IMR-90 (cell line): ENCODE data around the gene ZNF768.

Experiments
- BHLHE40 ChIP-seq: fragments of 150-350 bp; IDR thresholded peaks from 2 replicates; pipeline ENCODE4 v1.6.1; 2016; ENCODE audit warnings: mild to moderate bottlenecking, low read depth, low read length
- CEBPB ChIP-seq: IDR thresholded peaks from 2 replicates; pipeline ENCODE4 v1.6.1; 2012; ENCODE audit warnings: low read depth, low read length, improper control_type of control experiment
- MAFK ChIP-seq: IDR thresholded peaks from 2 replicates; pipeline ENCODE4 v1.6.1; 2012; ENCODE audit warnings: low read depth, low read length, improper control_type of control experiment
- MXI1 ChIP-seq: IDR thresholded peaks from 2 replicates; pipeline ENCODE4 v1.6.1; 2012; ENCODE audit warnings: low read depth, mild to moderate bottlenecking, low read length, moderate library complexity, borderline replicate concordance
- POLR2A ChIP-seq: IDR thresholded peaks from 2 replicates; pipeline ENCODE4 v1.6.1; 2012; ENCODE audit warnings: mild to moderate bottlenecking, low read depth, low read length
- RFX5 ChIP-seq: IDR thresholded peaks from 2 replicates; pipeline ENCODE4 v1.8.0; 2012; ENCODE audit warnings: low read depth, mild to moderate bottlenecking, low read length, moderate library complexity
- SMC3 ChIP-seq: fragments of 150-350 bp; IDR thresholded peaks from 2 replicates; pipeline ENCODE4 v1.6.1; 2016; ENCODE audit warnings: low read depth, mild to moderate bottlenecking, antibody characterized with exemption, low read length, moderate library complexity
- TF ChIP-seq, protein P1 (sequence below): conservative IDR thresholded peaks from 2 replicates; pipeline ENCODE4 v1.5.1; 2012; ENCODE audit warnings: mild to moderate bottlenecking, low read depth, low read length, improper control_type of control experiment
- TF ChIP-seq, protein P2 (sequence below): fragments of 150-350 bp; IDR thresholded peaks from 2 replicates; pipeline ENCODE4 v1.6.1; 2017; ENCODE audit warnings: mild to moderate bottlenecking, antibody characterized with exemption, low read length, low read depth

DNA sequence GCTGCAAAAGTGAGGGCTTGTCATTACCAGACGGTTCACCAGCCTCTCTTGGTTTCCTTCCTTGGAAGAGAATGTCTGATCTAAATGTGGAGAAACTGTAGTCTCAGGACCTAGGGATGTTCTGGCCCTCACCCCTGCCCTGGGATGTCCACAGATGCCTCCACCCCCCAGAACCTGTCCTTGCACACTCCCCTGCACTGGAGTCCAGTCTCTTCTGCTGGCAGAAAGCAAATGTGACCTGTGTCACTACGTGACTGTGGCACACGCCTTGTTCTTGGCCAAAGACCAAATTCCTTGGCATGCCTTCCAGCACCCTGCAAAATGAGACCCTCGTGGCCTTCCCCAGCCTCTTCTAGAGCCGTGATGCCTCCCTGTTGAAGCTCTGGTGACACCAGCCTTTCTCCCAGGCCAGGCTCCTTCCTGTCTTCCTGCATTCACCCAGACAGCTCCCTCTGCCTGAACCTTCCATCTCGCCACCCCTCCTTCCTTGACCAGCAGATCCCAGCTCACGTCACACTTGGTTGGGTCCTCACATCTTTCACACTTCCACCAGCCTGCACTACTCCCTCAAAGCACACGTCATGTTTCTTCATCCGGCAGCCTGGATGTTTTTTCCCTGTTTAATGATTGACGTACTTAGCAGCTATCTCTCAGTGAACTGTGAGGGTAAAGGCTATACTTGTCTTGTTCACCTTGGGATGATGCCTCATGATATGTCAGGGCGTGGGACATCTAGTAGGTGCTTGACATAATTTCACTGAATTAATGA is 4.3 kb downstream of the ZNF768 start:
- TF ChIP-seq BHLHE40: no peak
- no peak for TF ChIP-seq MXI1
- TF ChIP-seq POLR2A: no peak
- TF ChIP-seq RFX5: no peak
- TF ChIP-seq, protein P1, sequence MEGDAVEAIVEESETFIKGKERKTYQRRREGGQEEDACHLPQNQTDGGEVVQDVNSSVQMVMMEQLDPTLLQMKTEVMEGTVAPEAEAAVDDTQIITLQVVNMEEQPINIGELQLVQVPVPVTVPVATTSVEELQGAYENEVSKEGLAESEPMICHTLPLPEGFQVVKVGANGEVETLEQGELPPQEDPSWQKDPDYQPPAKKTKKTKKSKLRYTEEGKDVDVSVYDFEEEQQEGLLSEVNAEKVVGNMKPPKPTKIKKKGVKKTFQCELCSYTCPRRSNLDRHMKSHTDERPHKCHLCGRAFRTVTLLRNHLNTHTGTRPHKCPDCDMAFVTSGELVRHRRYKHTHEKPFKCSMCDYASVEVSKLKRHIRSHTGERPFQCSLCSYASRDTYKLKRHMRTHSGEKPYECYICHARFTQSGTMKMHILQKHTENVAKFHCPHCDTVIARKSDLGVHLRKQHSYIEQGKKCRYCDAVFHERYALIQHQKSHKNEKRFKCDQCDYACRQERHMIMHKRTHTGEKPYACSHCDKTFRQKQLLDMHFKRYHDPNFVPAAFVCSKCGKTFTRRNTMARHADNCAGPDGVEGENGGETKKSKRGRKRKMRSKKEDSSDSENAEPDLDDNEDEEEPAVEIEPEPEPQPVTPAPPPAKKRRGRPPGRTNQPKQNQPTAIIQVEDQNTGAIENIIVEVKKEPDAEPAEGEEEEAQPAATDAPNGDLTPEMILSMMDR: no peak
- no peak for TF ChIP-seq SMC3
- no peak for TF ChIP-seq MAFK
- TF ChIP-seq, protein P2, sequence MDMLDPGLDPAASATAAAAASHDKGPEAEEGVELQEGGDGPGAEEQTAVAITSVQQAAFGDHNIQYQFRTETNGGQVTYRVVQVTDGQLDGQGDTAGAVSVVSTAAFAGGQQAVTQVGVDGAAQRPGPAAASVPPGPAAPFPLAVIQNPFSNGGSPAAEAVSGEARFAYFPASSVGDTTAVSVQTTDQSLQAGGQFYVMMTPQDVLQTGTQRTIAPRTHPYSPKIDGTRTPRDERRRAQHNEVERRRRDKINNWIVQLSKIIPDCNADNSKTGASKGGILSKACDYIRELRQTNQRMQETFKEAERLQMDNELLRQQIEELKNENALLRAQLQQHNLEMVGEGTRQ: no peak
- no peak for TF ChIP-seq CEBPB
